Uterus (tissue), 4 donors: ENCODE data around the gene MLC1. TPM values are rescaled to one million over a fixed set of nuclear protein-coding genes. Genes with fewer than 3 reads are reported as not detected.

Experiments
- DNase-seq, 2 donors: peaks; one replicate each; pipeline ENCODE4 v3.0.0-alpha.2; 2019 to 2020
- H3K27ac ChIP-seq, 2 donors: fragments of 200-600 bp; sonication (generic); 1 replicate in 1 of 2; 2 replicates in 1 of 2; pipeline ENCODE4 v1.5.1; 2016 to 2018
- H3K27me3 ChIP-seq, 2 donors: fragments of 200-600 bp; sonication (generic); one replicate each; pipeline ENCODE4 v1.5.1; 2018 to 2019; ENCODE audit warnings: control low read depth in 1 of 2
- H3K36me3 ChIP-seq, 2 donors: fragments of 200-600 bp; sonication (generic); one replicate each; pipeline ENCODE4 v1.5.1; 2019; ENCODE audit warnings: control low read depth in 1 of 2
- H3K4me1 ChIP-seq, 2 donors: fragments of 200-600 bp; sonication (generic); one replicate each; pipeline ENCODE4 v1.5.1; 2018 to 2019; ENCODE audit warnings: control low read depth in 1 of 2
- H3K4me3 ChIP-seq, 2 donors: fragments of 200-600 bp; sonication (generic); 1 replicate in 1 of 2; 2 replicates in 1 of 2; pipeline ENCODE4 v1.5.1; 2018 to 2019; ENCODE audit warnings: mild to moderate bottlenecking in 1 of 2
- H3K9me3 ChIP-seq, 2 donors: fragments of 200-600 bp; sonication (generic); one replicate each; pipeline ENCODE4 v1.5.1; 2019; ENCODE audit warnings: control low read depth in 1 of 2
- CTCF ChIP-seq, 4 experiments: fragments of 200-600 bp in 2 of 4; fragments of 450-650 bp in 2 of 4; sonication (generic) in 2 of 4; IDR thresholded peaks; one replicate each; pipeline ENCODE4 v1.5.1; 2016 to 2019; ENCODE audit warnings: antibody characterized with exemption in 4 of 4, mild to moderate bottlenecking in 2 of 4, moderate library complexity in 1 of 4
- POLR2A ChIP-seq, 2 donors: fragments of 450-650 bp; IDR thresholded peaks; one replicate each; pipeline ENCODE4 v1.6.1; 2016; ENCODE audit warnings: antibody characterized with exemption in 2 of 2, mild to moderate bottlenecking in 1 of 2, moderate library complexity in 1 of 2
- intact Hi-C: fragments of 100-400 bp; cut with DNase I; formaldehyde crosslinking; loops from one replicate; pipeline ENCODE4 v1.15.1; 2023; ENCODE audit warnings: low total_unique reads
- total RNA-seq, 4 donors: library from RNA; depleted of rRNA in 3 of 4; stranded (reverse); fragments of >200 nt in 3 of 4; gene quantifications; one replicate each; pipeline versions ENCODE4 v1.1.0 to v1.2.4, GENCODE V29; 2014 to 2023
- donor health status: DM: yes; HTN: yes; CAD: no.

Gene MLC1
- total RNA-seq, 4 donors from 2014 or later: 0.29 to 1.9 (median 0.40) TPM; not detected in 1

- TF ChIP-seq CTCF (IDR thresholded peaks at IDR 0.05): no peak
- TF ChIP-seq POLR2A (IDR thresholded peaks at IDR 0.05): no peak
- H3K27me3 ChIP-seq: no peaks in the 10 kb centered on the region
- H3K36me3 ChIP-seq: no peaks in the 10 kb centered on the region
- no peaks in the 10 kb centered on the region for H3K9me3 ChIP-seq
- no peak for DNase-seq
- H3K4me1 ChIP-seq: no peaks in the 10 kb centered on the region
- intact Hi-C loops: no loop called here
- no peak overlapping the region for H3K27ac ChIP-seq
- no peak overlapping the region for H3K4me3 ChIP-seq
These were observed 62.9 kb downstream of the MLC1 start for GRCh38 chr22:50022171-50022819.

- TF ChIP-seq CTCF (IDR thresholded peaks at IDR 0.05) (no peak), POLR2A (IDR thresholded peaks at IDR 0.05) (no peak)
- H3K27me3 ChIP-seq: no peaks in the 10 kb centered on the region
- no peaks in the 10 kb centered on the region for H3K4me1 ChIP-seq
- H3K27ac ChIP-seq: no peak overlapping the region
- no peak overlapping the region for H3K4me3 ChIP-seq
- intact Hi-C loops: no loop called here
- H3K9me3 ChIP-seq: no peaks in the 10 kb centered on the region
- H3K36me3 ChIP-seq: no peaks in the 10 kb centered on the region
- no peak for DNase-seq
These were observed 64.6 kb downstream of the MLC1 start for GRCh38 chr22:50020606-50021005.

GRCh38 chr22:50019316-50019715, 65.9 kb downstream of the MLC1 start:
- Histone ChIP-seq H3K36me3 (no peaks in the 10 kb centered on the region), H3K27ac (no peak overlapping the region), H3K4me1 (peaks cover 0 to 5% of the 10 kb centered on the region in 2 donors), H3K4me3 (no peak overlapping the region), H3K27me3 (peaks cover 5 to 6% of the 10 kb centered on the region in 2 donors), H3K9me3 (no peaks in the 10 kb centered on the region)
- DNase-seq: no peak
- intact Hi-C loops: no loop called here
- TF ChIP-seq POLR2A (IDR thresholded peaks at IDR 0.05): no peak
- no peak for TF ChIP-seq CTCF (IDR thresholded peaks at IDR 0.05)

- intact Hi-C loops: no loop called here
These were observed 66.5 kb downstream of the MLC1 start for GRCh38 chr22:50018608-50019285.

More at GRCh38 chr22:50018608-50019285, 66.5 kb downstream of the MLC1 start:
- Histone ChIP-seq H3K36me3 (no peaks in the 10 kb centered on the region), H3K9me3 (no peaks in the 10 kb centered on the region), H3K4me3 (no peak overlapping the region), H3K4me1 (peaks cover 0 to 5% of the 10 kb centered on the region in 2 donors), H3K27ac (no peak overlapping the region), H3K27me3 (peaks cover 11% of the 10 kb centered on the region in 2 donors)
- DNase-seq: no peak
- TF ChIP-seq POLR2A (IDR thresholded peaks at IDR 0.05) (no peak), CTCF (IDR thresholded peaks at IDR 0.05) (no peak)
